ENCODE measurements around the gene NKX6-2.
A peak's percentile ranks its signal among the peaks of the same experiment; 100 is the strongest.

NKX6-2 gene

GRCh38 chr10:132802048-132802447 lies 16.1 kb upstream of the NKX6-2 start (continued):
- TF ChIP-seq ZNF362 (tag by site-specific recombination; IDR thresholded peaks at IDR 0.05), result no peak
- TF ChIP-seq KLF1 (tag by site-specific recombination; IDR thresholded peaks at IDR 0.05), result no peak
- no peak for TF ChIP-seq GLI4 (tag by site-specific recombination; IDR thresholded peaks at IDR 0.05)
- TF ChIP-seq ZNF558 (tag by site-specific recombination; IDR thresholded peaks at IDR 0.05), result no peak
- no peak for TF ChIP-seq ZNF16 (tag by site-specific recombination; IDR thresholded peaks at IDR 0.05; ENCODE audit: low read depth)
- TF ChIP-seq ZNF398 (tag by site-specific recombination; IDR thresholded peaks at IDR 0.05), result no peak
- no peak for TF ChIP-seq GLIS1 (tag by site-specific recombination; IDR thresholded peaks at IDR 0.05)
- TF ChIP-seq TSHZ1 (tag by site-specific recombination; IDR thresholded peaks at IDR 0.05; ENCODE audit: borderline replicate concordance), result no peak
- no peak for TF ChIP-seq RBAK (tag by site-specific recombination; IDR thresholded peaks at IDR 0.05)
- TF ChIP-seq ZNF692 (tag by site-specific recombination; IDR thresholded peaks at IDR 0.05), result no peak
- no peak for TF ChIP-seq PRDM10 (tag by site-specific recombination; IDR thresholded peaks at IDR 0.05)
- peak; percentile 55 for TF ChIP-seq KLF8 (tag by site-specific recombination; IDR thresholded peaks at IDR 0.05)
- TF ChIP-seq ZNF776 (tag by site-specific recombination; IDR thresholded peaks at IDR 0.05; ENCODE audit: borderline replicate concordance), result no peak

- POLR2A ChIA-PET, result no interaction called here
Observed at GRCh38 chr10:132799865-132800264, 13.9 kb upstream of the NKX6-2 start.

More at GRCh38 chr10:132799865-132800264, 13.9 kb upstream of the NKX6-2 start:
- no peaks in the 10 kb centered on the region for H3K4me1 ChIP-seq (ENCODE audit: control insufficient read depth, insufficient read depth, low read length)
- no peak overlapping the region for H3K27ac ChIP-seq (ENCODE audit: extremely low read depth, low read depth, low read length)
- no peak overlapping the region for H3K4me3 ChIP-seq (ENCODE audit: low read depth, low read length)
- TF ChIP-seq ZBTB48 (tag by site-specific recombination; IDR thresholded peaks at IDR 0.05), result no peak
- no peak for TF ChIP-seq ZNF16 (tag by site-specific recombination; IDR thresholded peaks at IDR 0.05; ENCODE audit: low read depth)
- no peak for TF ChIP-seq ZNF580 (tag by site-specific recombination; IDR thresholded peaks at IDR 0.05)
- TF ChIP-seq ZEB2 (tag by site-specific recombination; IDR thresholded peaks at IDR 0.05), result no peak
- no peak for TF ChIP-seq ZNF23 (tag by site-specific recombination; IDR thresholded peaks at IDR 0.05; ENCODE audit: borderline replicate concordance)
- no peak for TF ChIP-seq ZNF37A (tag by site-specific recombination; IDR thresholded peaks at IDR 0.05)
- no peak for TF ChIP-seq KLF9 (tag by site-specific recombination; IDR thresholded peaks at IDR 0.05; ENCODE audit: low read depth)
- TF ChIP-seq IKZF3 (tag by site-specific recombination; IDR thresholded peaks at IDR 0.05), result no peak
- TF ChIP-seq MYNN (tag by site-specific recombination; IDR thresholded peaks at IDR 0.05; ENCODE audit: borderline replicate concordance), result no peak
- TF ChIP-seq SP2 (tag by site-specific recombination; IDR thresholded peaks at IDR 0.05), result no peak
- no peak for TF ChIP-seq ZNF169 (tag by site-specific recombination; IDR thresholded peaks at IDR 0.05)
- TF ChIP-seq ZNF366 (tag by site-specific recombination; conservative IDR thresholded peaks at IDR 0.05), result no peak
- no peak for TF ChIP-seq ZNF473 (tag by site-specific recombination; IDR thresholded peaks at IDR 0.05)
- no peak for TF ChIP-seq ZNF19 (tag by site-specific recombination; IDR thresholded peaks at IDR 0.05; ENCODE audit: low read depth)
- TF ChIP-seq ZNF654 (tag by site-specific recombination; IDR thresholded peaks at IDR 0.05; ENCODE audit: low read depth), result no peak
- H3K36me3 ChIP-seq (ENCODE audit: control insufficient read depth in 2 of 2, insufficient read depth in 1 of 2, low read length in 2 of 2), result no peaks in the 10 kb centered on the region
- CTCF ChIA-PET, result no interaction called here
- H3K9me3 ChIP-seq (ENCODE audit: control insufficient read depth, insufficient read depth, low read depth, low read length), result no peaks in the 10 kb centered on the region; the same call in 1 of the 2 replicates

Measured in HEK293 (cell line).